Measurements from ENCODE around the gene SHQ1.

Gene SHQ1

GRCh38 chr3:72847751-72848702 is at the start of gene SHQ1:
TSS of gene SHQ1 (minus strand) at chr3:72848445. CDS start at chr3:72848340, 105 bp downstream.
- peak; percentile 88 for DNase-seq (ENCODE audit: low spot score)

- DNase-seq (ENCODE audit: low spot score) = no peak
Observed at GRCh38 chr3:72897758-72898007, 49.4 kb upstream of the SHQ1 start.

- no peak for DNase-seq (ENCODE audit: low spot score)
Observed at GRCh38 chr3:72896996-72897757, 48.9 kb upstream of the SHQ1 start.

- no peak for DNase-seq (ENCODE audit: low spot score)
Observed at GRCh38 chr3:72894976-72895552, 46.8 kb upstream of the SHQ1 start.

- no peak for DNase-seq (ENCODE audit: low spot score)
Observed at GRCh38 chr3:72892870-72893269, 44.6 kb upstream of the SHQ1 start.

- no peak for DNase-seq (ENCODE audit: low spot score)
Observed at GRCh38 chr3:72892081-72892775, 44.0 kb upstream of the SHQ1 start.

- no peak for DNase-seq (ENCODE audit: low spot score)
Observed at GRCh38 chr3:72891053-72891855, 43.0 kb upstream of the SHQ1 start.

- DNase-seq (ENCODE audit: low spot score) = no peak
Observed at GRCh38 chr3:72890166-72890925, 42.1 kb upstream of the SHQ1 start.

- DNase-seq (ENCODE audit: low spot score) = no peak
Observed at GRCh38 chr3:72889310-72890165, 41.3 kb upstream of the SHQ1 start.

- no peak for DNase-seq (ENCODE audit: low spot score)
Observed at GRCh38 chr3:72888546-72889309, 40.5 kb upstream of the SHQ1 start.

GRCh38 chr3:72887705-72888545 is 39.7 kb upstream of the SHQ1 start, which contains the start of gene GXYLT2:
TSS of gene GXYLT2 (plus strand) at chr3:72888046. CDS start at chr3:72888234, 188 bp downstream.
- DNase-seq (ENCODE audit: low spot score) = no peak

- no peak for DNase-seq (ENCODE audit: low spot score)
Observed at GRCh38 chr3:72887343-72887704, 39.1 kb upstream of the SHQ1 start.

- no peak for DNase-seq (ENCODE audit: low spot score)
Observed at GRCh38 chr3:72872183-72872582, 23.9 kb upstream of the SHQ1 start.

GRCh38 chr3:72862314-72863090 is 14.3 kb upstream of the SHQ1 start:
- DNase-seq (ENCODE audit: low spot score) = no peak

- DNase-seq (ENCODE audit: low spot score) = no peak
Observed at GRCh38 chr3:72860846-72861245, 12.6 kb upstream of the SHQ1 start.

- DNase-seq (ENCODE audit: low spot score) = no peak
Observed at GRCh38 chr3:72860053-72860452, 11.8 kb upstream of the SHQ1 start.

- DNase-seq (ENCODE audit: low spot score) = no peak
Observed at GRCh38 chr3:72855001-72855400, 6.8 kb upstream of the SHQ1 start.

All from kidney capillary endothelial cell (primary cell).